Hematopoietic multipotent progenitor cell treated with erythropoietin and hydrocortisone succinate and interleukin-3 and kit ligand, for 15 days (in vitro differentiated cells): ENCODE data around the gene RTN1.

ENCODE experiments used
- DNase-seq: peaks from one replicate; pipeline ENCODE4 v3.0.0-alpha.2; 2015; ENCODE audit warnings: low spot score

RTN1 gene

GRCh38 chr14:59850458-59850857 lies 20.1 kb downstream of the RTN1 start:
- no peak for DNase-seq

DNA sequence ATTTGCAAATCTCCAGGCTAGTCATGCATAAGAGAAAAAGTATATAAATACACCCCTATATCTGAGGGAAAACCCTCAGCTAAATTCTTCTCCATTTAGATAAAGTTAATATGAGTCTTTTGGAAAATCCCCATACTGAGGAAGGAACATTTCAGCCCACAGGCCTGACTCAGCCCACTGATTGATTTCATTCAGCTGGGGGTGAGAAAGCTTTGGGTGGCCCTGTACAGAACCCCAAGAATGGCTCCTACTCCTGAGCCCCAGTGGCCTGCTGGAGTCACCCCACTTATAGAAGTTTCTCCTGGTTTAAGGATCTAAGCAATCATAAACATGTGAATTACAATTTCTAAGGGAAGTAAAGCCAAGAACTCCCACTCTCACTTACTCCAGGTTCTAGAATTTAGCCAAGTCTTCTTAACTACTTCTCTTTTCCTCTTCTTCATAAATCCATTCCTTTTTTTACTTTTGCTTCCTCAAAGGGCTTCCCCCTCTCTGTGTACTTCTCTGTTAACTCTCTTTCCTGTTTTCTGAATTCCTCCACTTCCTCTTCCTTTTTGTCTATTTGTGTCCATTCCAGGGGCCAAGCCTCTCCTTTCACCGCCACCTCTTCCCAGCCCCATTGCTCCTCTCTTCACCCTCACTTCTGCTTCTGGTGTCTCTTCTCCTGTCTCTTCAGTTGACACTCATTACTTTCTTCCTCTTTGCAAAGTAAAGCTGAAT lies 21.0 kb downstream of the RTN1 start:
- DNase-seq: no peak

- DNase-seq: no peak
These were observed 21.9 kb downstream of the RTN1 start for GRCh38 chr14:59848671-59849070.

DNA sequence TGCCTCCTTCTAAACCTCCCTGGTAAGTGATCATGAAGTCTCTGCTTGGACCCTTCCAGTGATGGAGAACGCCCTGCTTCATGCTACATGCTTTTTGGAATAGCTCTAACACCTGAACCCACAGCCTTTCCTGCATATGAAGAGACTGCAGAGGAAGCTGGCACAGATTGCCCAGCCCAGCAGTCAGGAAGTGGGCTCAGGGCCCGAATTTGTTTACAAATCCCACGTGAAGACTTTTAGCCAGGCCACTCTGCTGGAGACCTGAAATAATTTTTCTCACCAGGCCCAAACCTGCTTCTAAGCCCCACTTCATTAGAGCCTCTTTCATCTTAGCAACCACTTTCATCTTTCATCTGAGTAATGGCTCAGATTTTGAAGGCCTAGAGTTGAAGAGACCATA lies 22.9 kb downstream of the RTN1 start:
- no peak for DNase-seq

GRCh38 chr14:59846595-59846994 lies 24.0 kb downstream of the RTN1 start:
- DNase-seq: no peak

GRCh38 chr14:59845245-59845644 lies 25.3 kb downstream of the RTN1 start:
- DNase-seq: no peak

DNA sequence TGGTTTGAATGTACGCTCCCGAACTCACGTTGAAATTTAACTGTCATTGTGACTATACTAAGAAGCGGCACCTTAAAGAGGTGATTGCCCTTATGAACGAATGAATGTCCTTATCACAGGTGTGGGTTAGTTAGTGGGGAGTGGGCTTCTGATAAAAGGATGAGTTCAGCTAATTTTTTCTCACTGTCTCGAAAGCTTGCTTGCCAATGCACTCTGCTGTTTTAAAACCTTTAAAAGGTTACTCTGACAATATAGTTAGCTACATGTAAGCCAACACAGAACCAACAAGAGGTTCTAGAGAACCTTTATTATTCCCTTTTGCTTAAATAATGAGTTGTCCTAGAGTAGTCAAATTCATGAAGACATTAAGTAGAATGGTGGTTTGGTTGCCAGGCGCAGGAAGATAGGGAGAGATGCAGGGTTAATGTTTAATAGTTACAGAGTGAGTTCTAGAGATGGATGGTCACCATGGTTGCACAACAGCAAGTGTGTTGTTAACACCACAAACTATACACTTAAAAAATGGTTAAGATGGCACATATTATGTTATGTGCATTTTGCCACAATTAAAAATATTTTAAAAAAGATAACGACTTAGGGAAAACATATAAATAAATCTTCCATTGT lies 26.3 kb downstream of the RTN1 start:
- no peak for DNase-seq

DNA sequence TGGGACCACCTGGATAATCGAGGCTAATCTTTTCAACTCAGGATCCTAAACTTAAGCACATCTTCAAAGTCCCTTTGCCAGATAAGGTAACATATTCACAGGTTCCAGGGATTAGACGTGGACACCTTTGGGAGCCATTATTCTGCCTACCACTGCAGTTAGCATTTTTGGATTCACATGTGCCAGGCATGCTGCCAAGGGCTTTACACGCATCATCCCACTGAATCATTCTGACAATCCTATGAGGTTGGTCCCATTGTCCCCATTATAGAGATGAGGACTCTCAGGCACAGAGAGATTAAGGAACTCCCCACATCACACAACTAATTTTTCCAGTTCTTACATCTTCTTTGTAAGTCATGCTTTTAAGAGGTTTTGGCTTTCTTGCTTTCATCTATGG lies 34.5 kb downstream of the RTN1 start:
- DNase-seq: no peak

GRCh38 chr14:59832653-59833294 lies 37.8 kb downstream of the RTN1 start:
- DNase-seq: no peak

DNA sequence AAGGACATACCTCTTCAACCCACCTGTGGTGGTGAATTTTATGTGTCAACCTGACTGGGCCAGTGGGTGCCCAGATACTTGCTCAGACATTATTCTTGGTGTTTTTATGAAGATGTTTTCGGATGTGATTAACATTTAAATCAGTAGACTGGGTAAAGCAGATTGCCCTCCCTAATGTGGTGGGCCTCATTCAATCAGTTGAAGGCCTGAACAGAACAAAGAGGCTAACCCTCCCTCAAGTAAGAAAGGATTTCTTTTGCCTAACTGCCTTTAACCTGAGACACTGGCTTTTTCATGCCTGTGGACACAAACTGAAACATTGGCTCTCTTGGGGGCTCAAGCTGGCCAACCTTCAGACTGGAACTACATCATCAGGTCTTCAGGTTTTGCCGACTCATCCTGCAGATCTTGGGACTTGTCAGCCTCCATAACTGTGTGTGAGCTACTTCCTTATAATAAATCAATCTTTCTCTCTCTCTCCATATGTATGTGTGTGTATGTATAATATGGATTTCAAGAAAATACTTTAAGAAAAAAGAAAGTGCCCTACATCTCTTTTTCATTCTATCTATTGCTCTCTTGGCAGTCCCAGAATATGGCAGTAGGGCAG lies 39.4 kb downstream of the RTN1 start:
- DNase-seq: no peak

DNA sequence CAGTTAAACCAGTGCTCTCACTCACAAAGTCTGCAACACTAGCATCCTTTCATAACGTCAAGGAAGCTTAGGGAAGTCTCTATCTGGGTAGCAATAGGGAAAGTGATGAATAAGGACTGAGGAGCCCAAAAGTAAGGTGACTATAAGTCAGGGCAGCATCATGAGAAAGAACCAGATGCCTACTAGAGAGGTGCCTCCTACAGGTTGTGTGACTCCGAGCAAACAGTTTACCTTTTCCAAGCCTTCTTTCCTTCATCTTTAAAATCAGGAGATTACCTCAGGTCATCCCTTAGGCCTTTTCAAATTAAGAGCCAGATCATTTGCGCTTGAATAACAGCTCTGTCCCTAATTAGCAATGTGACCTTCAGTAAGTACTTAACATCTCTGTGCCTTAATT lies 40.2 kb downstream of the RTN1 start:
- DNase-seq: no peak

- DNase-seq: no peak
These were observed 40.9 kb downstream of the RTN1 start for GRCh38 chr14:59829469-59830337.

DNA sequence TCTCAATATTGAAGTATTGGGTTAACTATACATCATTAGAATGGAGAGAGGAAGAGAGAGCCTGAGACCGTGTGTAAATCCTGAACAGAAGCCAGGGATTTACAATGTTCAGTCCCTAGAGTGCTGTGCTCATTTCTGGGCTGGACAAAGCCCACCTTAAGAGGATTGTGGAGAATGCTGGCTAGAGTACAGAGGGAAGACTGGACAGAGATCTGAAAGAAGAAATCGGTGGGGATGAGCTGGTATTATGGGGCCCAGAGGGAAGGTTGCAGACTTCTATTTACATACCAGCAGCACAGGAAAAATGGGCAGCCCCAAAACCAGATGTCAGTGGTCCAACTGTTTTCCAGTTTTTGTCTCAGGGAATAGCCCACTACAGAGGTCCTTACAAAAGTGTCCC lies 42.3 kb downstream of the RTN1 start:
- DNase-seq: no peak

DNA sequence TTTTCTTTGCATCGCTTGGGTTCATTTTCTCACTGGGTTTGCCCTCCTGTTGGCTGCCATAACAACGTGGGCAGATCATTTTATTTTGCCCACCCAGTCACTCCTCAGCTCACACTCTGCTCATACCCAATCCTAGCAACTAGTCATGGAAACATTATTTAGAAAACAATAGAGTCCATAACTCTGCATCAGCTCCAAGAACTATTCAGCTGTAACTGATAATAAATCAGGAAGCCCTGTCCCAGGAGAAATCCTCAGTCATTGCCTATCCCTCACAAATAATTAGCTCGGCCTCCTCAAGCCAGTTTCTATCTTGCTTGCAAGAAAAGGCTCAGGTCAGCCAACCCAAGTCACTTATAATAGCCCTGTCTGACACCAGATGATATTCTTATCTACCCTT lies 43.2 kb downstream of the RTN1 start:
- DNase-seq: no peak

DNA sequence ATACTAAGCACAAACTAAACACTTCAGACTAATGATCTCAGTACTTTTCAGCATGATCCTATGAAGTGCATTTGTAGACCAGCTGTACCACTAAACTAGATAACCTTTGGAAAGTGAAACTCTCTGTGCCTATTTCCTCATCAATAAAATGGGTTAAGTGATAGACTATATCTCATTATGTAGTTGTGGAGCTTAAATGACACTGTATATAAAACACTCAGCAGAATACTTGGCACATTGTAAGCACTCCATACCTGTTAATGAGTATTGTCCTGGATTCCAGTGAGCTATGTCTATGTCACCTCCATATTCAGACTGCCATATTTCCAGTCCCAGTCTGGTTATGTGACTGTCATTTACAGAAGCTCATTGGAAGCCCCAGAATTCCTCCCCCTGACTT lies 44.4 kb downstream of the RTN1 start:
- no peak for DNase-seq

DNA sequence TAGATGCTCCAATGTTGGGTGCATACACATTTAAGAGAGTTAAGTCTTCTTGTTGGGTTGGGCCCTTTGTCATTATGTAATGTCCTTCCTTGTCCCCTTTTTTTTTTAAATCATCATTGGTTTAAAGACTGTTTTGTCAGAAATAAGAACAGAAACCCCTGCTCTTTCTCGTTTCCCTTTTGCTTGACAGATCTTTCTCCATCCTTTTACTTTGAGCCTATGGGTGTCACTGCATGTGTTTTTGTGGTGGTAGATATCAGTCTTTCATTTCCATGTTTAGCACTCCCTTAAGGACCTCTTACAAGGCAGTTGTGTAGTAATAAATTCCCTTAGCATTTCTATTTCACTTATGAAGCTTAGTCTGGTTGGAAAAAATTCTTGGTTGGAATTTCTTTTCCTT lies 47.4 kb downstream of the RTN1 start:
- no peak for DNase-seq

- no peak for DNase-seq
These were observed 51.0 kb downstream of the RTN1 start for GRCh38 chr14:59819446-59820088.

GRCh38 chr14:59816941-59817340 lies 53.6 kb downstream of the RTN1 start:
- no peak for DNase-seq

GRCh38 chr14:59814988-59815387 lies 55.6 kb downstream of the RTN1 start:
- DNase-seq: no peak

GRCh38 chr14:59811815-59812214 lies 58.8 kb downstream of the RTN1 start:
- no peak for DNase-seq

DNA sequence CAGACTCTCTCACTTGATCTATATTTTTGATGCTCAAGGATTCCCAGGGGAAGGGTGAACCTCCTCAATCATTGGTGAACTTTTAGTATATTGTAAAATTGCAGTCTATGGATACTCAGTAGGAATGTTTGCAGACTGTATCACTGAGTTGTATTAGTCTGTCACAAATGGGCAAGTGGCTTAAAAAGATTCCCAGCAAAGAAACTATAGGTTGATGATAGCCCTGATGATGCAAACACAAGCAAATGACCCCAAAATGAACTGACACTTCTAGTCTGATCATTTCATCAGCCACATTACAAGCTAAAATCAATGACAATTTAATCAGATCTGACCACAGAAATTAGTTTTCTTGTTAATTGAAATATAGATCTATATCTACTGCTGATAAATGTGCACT lies 59.5 kb downstream of the RTN1 start:
- DNase-seq: no peak
